A673 (cell line): ENCODE results near the gene PIK3R6. TPM values are rescaled to one million over a fixed set of nuclear protein-coding genes. Genes with fewer than 3 reads are reported as not detected.

Source experiments
- BruUV-seq: library from RNA; stranded (reverse); fragments of 400-500 nt; replicated peaks from 2 replicates; lab custom pipeline; 2021; lab: Mats Ljungman, UMichigan
- CTCF ChIA-PET: fragments of 300-600 bp; sonication (Branson Sonifier 250); formaldehyde crosslinking; loops from one replicate; lab custom pipeline; 2022; ENCODE audit warnings: antibody characterized with exemption; lab: Charles Lee
- POLR2A ChIA-PET: fragments of 300-600 bp; sonication (Branson Sonifier 250); formaldehyde crosslinking; loops from one replicate; lab custom pipeline; 2022; ENCODE audit warnings: antibody characterized with exemption; ENCODE audit not compliant: low non-redundant PET; lab: Charles Lee
- DNase-seq: peaks from one replicate; pipeline ENCODE4 v3.0.0-alpha.2; 2015; ENCODE audit warnings: low spot score
- H3K27ac ChIP-seq: fragments of 200-600 bp; sonication (generic); 2 replicates; pipeline ENCODE4 v1.5.1; 2016; ENCODE audit warnings: mixed run types, low read depth, mild to moderate bottlenecking, mixed read lengths, antibody characterized with exemption, low read length; ENCODE audit not compliant: poor library complexity, severe bottlenecking
- H3K27me3 ChIP-seq: fragments of 200-600 bp; sonication (generic); replicated peaks from 2 replicates; pipeline ENCODE4 v1.6.1; 2017; ENCODE audit warnings: mixed run types, low read depth, mild to moderate bottlenecking, mixed read lengths, antibody characterized with exemption, low read length; ENCODE audit not compliant: insufficient read depth, poor library complexity
- H3K36me3 ChIP-seq: fragments of 200-600 bp; sonication (generic); 2 replicates; pipeline ENCODE4 v1.6.1; 2016; ENCODE audit warnings: mixed run types, mild to moderate bottlenecking, mixed read lengths, antibody characterized with exemption, low read length; ENCODE audit not compliant: insufficient read depth, poor library complexity, severe bottlenecking
- H3K4me1 ChIP-seq: fragments of 200-600 bp; sonication (generic); 2 replicates; pipeline ENCODE4 v1.6.1; 2017; ENCODE audit warnings: mixed run types, mild to moderate bottlenecking, mixed read lengths, antibody characterized with exemption, low read length; ENCODE audit not compliant: insufficient read depth, poor library complexity, severe bottlenecking
- H3K4me3 ChIP-seq: fragments of 200-600 bp; sonication (generic); 2 replicates; pipeline ENCODE4 v1.5.1; 2016; ENCODE audit warnings: low read depth, mixed run types, mild to moderate bottlenecking, mixed read lengths, low read length; ENCODE audit not compliant: poor library complexity, severe bottlenecking
- H3K9me3 ChIP-seq: fragments of 200-600 bp; sonication (generic); 2 replicates; pipeline ENCODE4 v1.6.1; 2016; ENCODE audit warnings: mixed run types, low read depth, mild to moderate bottlenecking, mixed read lengths, antibody characterized with exemption, low read length; ENCODE audit not compliant: poor library complexity, severe bottlenecking
- EZH2 ChIP-seq: fragments of 200-600 bp; sonication (generic); IDR thresholded peaks from 2 replicates; pipeline ENCODE4 v1.6.1; 2017; ENCODE audit warnings: borderline replicate concordance, low read depth, mild to moderate bottlenecking, mixed read lengths, antibody characterized with exemption, low read length; ENCODE audit not compliant: poor library complexity, severe bottlenecking
- intact Hi-C: fragments of 100-400 bp; cut with micrococcal nuclease; formaldehyde crosslinking; loops from one replicate; pipeline ENCODE4 v1.10.0; 2022; ENCODE audit not compliant: unreplicated experiment
- total RNA-seq: library from RNA; stranded (reverse); gene quantifications from 2 replicates; pipeline ENCODE4 v1.2.3, GENCODE V29; 2021
- TF ChIP-seq, protein P1 (sequence below): fragments of 300-800, 200-600 bp; sonication (generic); conservative IDR thresholded peaks from 2 replicates; pipeline ENCODE4 v1.5.1; 2017; ENCODE audit warnings: low read depth, mild to moderate bottlenecking, antibody characterized with exemption, low read length, moderate library complexity, mixed read lengths

PIK3R6 gene
- total RNA-seq, 1 experiment from 2014 or later = not detected

DNA sequence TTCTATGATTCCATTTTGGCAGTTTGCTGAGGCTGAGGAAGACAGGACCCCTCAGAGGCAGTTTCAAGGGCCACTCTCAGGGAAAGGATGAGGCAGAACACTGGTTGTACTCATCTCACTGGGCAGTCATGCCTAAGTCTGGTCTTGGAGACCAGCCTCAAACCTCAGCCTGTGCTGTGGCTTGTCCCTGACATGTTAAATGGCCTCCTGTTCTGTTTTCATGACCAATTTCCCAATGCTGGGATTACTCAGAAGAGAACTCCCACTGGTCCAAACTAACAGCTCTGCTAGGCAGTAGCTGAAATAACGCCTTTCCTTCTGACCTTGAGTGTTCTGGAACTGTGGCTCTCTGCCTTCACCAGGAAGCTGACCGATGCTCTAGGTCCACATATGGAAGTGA, 100.7 kb downstream of the PIK3R6 start:
- Histone ChIP-seq H3K27ac (no peak overlapping the region), H3K9me3 (no peaks in the 10 kb centered on the region), H3K27me3 (peaks cover 10% of the 10 kb centered on the region), H3K36me3 (no peaks in the 10 kb centered on the region), H3K4me1 (no peaks in the 10 kb centered on the region), H3K4me3 (no peak overlapping the region)
- ChIA-PET POLR2A (no interaction called here), CTCF (no interaction called here)
- DNase-seq = no peak
- intact Hi-C loops = no loop called here
- no peak for TF ChIP-seq EZH2
- TF ChIP-seq, protein P1, sequence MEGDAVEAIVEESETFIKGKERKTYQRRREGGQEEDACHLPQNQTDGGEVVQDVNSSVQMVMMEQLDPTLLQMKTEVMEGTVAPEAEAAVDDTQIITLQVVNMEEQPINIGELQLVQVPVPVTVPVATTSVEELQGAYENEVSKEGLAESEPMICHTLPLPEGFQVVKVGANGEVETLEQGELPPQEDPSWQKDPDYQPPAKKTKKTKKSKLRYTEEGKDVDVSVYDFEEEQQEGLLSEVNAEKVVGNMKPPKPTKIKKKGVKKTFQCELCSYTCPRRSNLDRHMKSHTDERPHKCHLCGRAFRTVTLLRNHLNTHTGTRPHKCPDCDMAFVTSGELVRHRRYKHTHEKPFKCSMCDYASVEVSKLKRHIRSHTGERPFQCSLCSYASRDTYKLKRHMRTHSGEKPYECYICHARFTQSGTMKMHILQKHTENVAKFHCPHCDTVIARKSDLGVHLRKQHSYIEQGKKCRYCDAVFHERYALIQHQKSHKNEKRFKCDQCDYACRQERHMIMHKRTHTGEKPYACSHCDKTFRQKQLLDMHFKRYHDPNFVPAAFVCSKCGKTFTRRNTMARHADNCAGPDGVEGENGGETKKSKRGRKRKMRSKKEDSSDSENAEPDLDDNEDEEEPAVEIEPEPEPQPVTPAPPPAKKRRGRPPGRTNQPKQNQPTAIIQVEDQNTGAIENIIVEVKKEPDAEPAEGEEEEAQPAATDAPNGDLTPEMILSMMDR = no peak
- BruUV-seq = no TSS peak

DNA sequence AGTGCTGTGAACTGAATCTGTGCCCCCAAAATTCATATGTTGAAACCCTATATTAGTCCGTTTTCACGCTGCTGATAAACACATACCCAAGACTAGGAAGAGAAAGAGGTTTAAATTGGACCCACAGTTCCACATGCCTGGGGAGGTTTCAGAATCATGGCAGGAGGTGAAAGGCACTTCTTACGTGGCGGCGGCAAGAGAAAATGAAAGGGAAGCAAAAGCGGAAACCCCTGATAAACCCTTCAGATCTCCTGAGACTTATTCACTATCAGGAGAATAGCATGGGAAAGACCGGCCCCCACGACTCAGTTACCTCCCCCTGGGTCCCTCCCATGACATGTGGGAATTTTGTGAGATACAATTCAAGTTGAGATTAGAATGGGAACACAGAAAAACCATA, 105.5 kb downstream of the PIK3R6 start:
- POLR2A ChIA-PET = no interaction called here
- no TSS peak for BruUV-seq
- no peak for TF ChIP-seq EZH2
- TF ChIP-seq, protein P1 = no peak
- Histone ChIP-seq H3K4me3 (no peak overlapping the region), H3K9me3 (no peaks in the 10 kb centered on the region), H3K36me3 (no peaks in the 10 kb centered on the region), H3K27ac (no peak overlapping the region), H3K27me3 (no peaks in the 10 kb centered on the region), H3K4me1 (no peaks in the 10 kb centered on the region)
- DNase-seq = no peak
- CTCF ChIA-PET = no interaction called here
- intact Hi-C loops = no loop called here

DNA sequence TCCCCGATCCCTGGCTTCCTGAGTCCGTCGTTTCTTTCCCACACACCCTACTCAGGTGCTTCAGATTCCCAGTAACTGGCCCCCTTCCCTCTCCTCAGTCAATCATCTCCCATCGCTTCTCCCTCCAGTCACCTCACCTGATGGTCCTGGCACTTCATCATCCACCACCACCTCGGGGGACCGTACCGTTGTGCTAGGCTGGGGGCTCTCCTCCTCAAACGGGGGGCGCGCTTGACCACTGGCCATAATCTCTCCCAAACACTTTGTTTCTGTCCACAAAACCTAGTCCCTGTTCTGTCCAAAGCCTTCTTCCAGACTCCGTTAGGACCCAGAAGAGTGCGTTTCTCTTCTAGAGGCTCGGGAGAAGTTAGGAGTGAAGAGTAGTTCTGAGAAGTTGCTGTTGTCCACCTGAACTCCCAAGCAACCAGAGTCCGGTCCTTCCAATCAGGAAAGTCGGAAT, 109.3 kb downstream of the PIK3R6 start, which contains the start of gene SPDYE4:
Gene SPDYE4 (minus strand): TSS at position 410 of the 460 bp plus-strand sequence. CDS start 164 bp downstream, at position 246.
- BruUV-seq = no TSS peak
- no peaks in the 10 kb centered on the region for H3K36me3 ChIP-seq
- intact Hi-C loops = loop anchor here (10.0 kb wide), 1 partner anchor 767 kb away; no protein-coding TSS in a partner anchor
- ChIA-PET CTCF (no interaction called here), POLR2A (no interaction called here)
- H3K4me1 ChIP-seq = no peaks in the 10 kb centered on the region
- H3K27me3 ChIP-seq = no peaks in the 10 kb centered on the region
- H3K27ac ChIP-seq = no peak within 1 kb of the TSS
- no peaks in the 10 kb centered on the region for H3K9me3 ChIP-seq
- DNase-seq = no peak
- TF ChIP-seq, protein P1 = no peak
- no peak for TF ChIP-seq EZH2
- H3K4me3 ChIP-seq = no peak within 1 kb of the TSS
